CD14-positive monocyte (primary cell): ENCODE results near the gene ALDH1A3. TPM values are rescaled to one million over a fixed set of nuclear protein-coding genes. Genes with fewer than 3 reads are reported as not detected.

Experiments
- DNase-seq, 3 donors: peaks; one replicate each; pipeline ENCODE4 v3.0.0-alpha.2; 2011 to 2022
- H2AFZ ChIP-seq: 2 replicates; pipeline ENCODE4 v1.6.0; 2012; ENCODE audit warnings: mild to moderate bottlenecking, low read depth, low read length, inconsistent platforms; ENCODE audit not compliant: insufficient read depth, poor library complexity, severe bottlenecking
- H3K27ac ChIP-seq, 2 donors: 1 replicate in 1 of 2; 2 replicates in 1 of 2; pipeline ENCODE4 v1.5.1; 2012 to 2013; ENCODE audit warnings: low read length in 2 of 2, control low read depth in 1 of 2, inconsistent platforms in 1 of 2, low read depth in 1 of 2, mild to moderate bottlenecking in 1 of 2
- H3K27me3 ChIP-seq, 2 donors: one replicate each; pipeline versions ENCODE4 v1.6.0 to v1.6.1; 2011 to 2013; ENCODE audit warnings: low read length in 2 of 2; ENCODE audit not compliant: control insufficient read depth in 2 of 2, insufficient read depth in 2 of 2
- H3K36me3 ChIP-seq, 2 donors: replicated peaks in 1 of 2; 1 replicate in 1 of 2; 2 replicates in 1 of 2; pipeline versions ENCODE4 v1.5.1 to v1.6.1; 2012 to 2013; ENCODE audit warnings: low read length in 2 of 2, control low read depth in 1 of 2, inconsistent platforms in 1 of 2, mild to moderate bottlenecking in 1 of 2; ENCODE audit not compliant: insufficient read depth in 2 of 2, control insufficient read depth in 1 of 2
- H3K4me1 ChIP-seq, 2 donors: 1 replicate in 1 of 2; 2 replicates in 1 of 2; pipeline versions ENCODE4 v1.5.1 to v1.6.1; 2012 to 2013; ENCODE audit warnings: low read length in 2 of 2, control low read depth in 1 of 2, inconsistent platforms in 1 of 2, mild to moderate bottlenecking in 1 of 2, moderate library complexity in 1 of 2; ENCODE audit not compliant: insufficient read depth in 2 of 2, control insufficient read depth in 1 of 2
- H3K4me2 ChIP-seq: replicated peaks from 2 replicates; pipeline ENCODE3; 2012; ENCODE audit warnings: low read length, moderate library complexity, mild to moderate bottlenecking; ENCODE audit not compliant: poor library complexity, severe bottlenecking; ENCODE audit errors: extremely low read depth
- H3K4me3 ChIP-seq, 3 experiments: fragments of 200-600 bp in 1 of 3; sonication (generic) in 1 of 3; replicated peaks in 1 of 3; 1 replicate in 2 of 3; 2 replicates in 1 of 3; pipeline ENCODE4 v1.5.1; 2011 to 2013; ENCODE audit warnings: low read length in 3 of 3, mild to moderate bottlenecking in 3 of 3, control low read depth in 2 of 3, low read depth in 2 of 3, inconsistent platforms in 1 of 3, moderate library complexity in 1 of 3
- H3K79me2 ChIP-seq: 2 replicates; pipeline ENCODE4 v1.6.0; 2012; ENCODE audit warnings: mild to moderate bottlenecking, control low read depth, inconsistent platforms, low read length, moderate library complexity; ENCODE audit not compliant: insufficient read depth
- H3K9ac ChIP-seq: 2 replicates; pipeline ENCODE4 v1.6.0; 2017; ENCODE audit warnings: low read length, mild to moderate bottlenecking; ENCODE audit not compliant: insufficient read depth, poor library complexity, severe bottlenecking
- H3K9me3 ChIP-seq, 2 donors: replicated peaks in 1 of 2; 1 replicate in 1 of 2; 2 replicates in 1 of 2; pipeline versions ENCODE4 v1.5.1 to v1.6.1; 2012 to 2013; ENCODE audit warnings: low read length in 2 of 2, control low read depth in 1 of 2; ENCODE audit not compliant: control insufficient read depth in 1 of 2, insufficient read depth in 1 of 2
- H4K20me1 ChIP-seq: 2 replicates; pipeline ENCODE4 v1.6.0; 2012; ENCODE audit warnings: mild to moderate bottlenecking, low read length, control low read depth, moderate library complexity; ENCODE audit not compliant: insufficient read depth
- H3K27ac Mint-ChIP-seq, 7 donors: one replicate each; pipeline ENCODE4 v1.8.0; 2020; ENCODE audit warnings: mild to moderate bottlenecking in 7 of 7, mixed read lengths in 7 of 7, moderate library complexity in 6 of 7, inconsistent platforms in 2 of 7
- H3K27me3 Mint-ChIP-seq, 3 donors: one replicate each; pipeline ENCODE4 v1.8.0; 2021 to 2022; ENCODE audit warnings: low read depth in 3 of 3, mild to moderate bottlenecking in 3 of 3, mixed read lengths in 3 of 3, moderate library complexity in 3 of 3, inconsistent platforms in 1 of 3
- H3K36me3 Mint-ChIP-seq, 2 donors: one replicate each; pipeline ENCODE4 v1.8.0; 2020; ENCODE audit warnings: mixed read lengths in 2 of 2, inconsistent platforms in 1 of 2, mild to moderate bottlenecking in 1 of 2
- H3K4me1 Mint-ChIP-seq: one replicate; pipeline ENCODE4 v1.8.0; 2020; ENCODE audit warnings: mild to moderate bottlenecking, mixed read lengths
- H3K4me3 Mint-ChIP-seq, 2 donors: one replicate each; pipeline ENCODE4 v1.8.0; 2020; ENCODE audit warnings: mild to moderate bottlenecking in 2 of 2, mixed read lengths in 2 of 2, moderate library complexity in 1 of 2
- H3K9me3 Mint-ChIP-seq, 7 donors: one replicate each; pipeline ENCODE4 v1.8.0; 2020 to 2022; ENCODE audit warnings: mixed read lengths in 7 of 7, mild to moderate bottlenecking in 6 of 7, moderate library complexity in 6 of 7, inconsistent platforms in 2 of 7
- CTCF ChIP-seq: fragments of 200-600 bp; IDR thresholded peaks from one replicate; pipeline ENCODE4 v1.8.0; 2022; ENCODE audit warnings: antibody characterized with exemption, mild to moderate bottlenecking
- WGBS: methylation state at CpG from one replicate; pipeline ENCODE4 v1.1.5; 2013; ENCODE audit warnings: missing lambda C conversion rate; ENCODE audit not compliant: insufficient coverage; 5-methylcytosine and 5-hydroxymethylcytosine counted together
- intact Hi-C, 2 donors: fragments of 100-400 bp; cut with micrococcal nuclease; formaldehyde crosslinking; loops; one replicate each; pipeline versions ENCODE4 v1.15.0 to v1.15.1; 2023
- polyA plus RNA-seq, 3 donors: library from polyadenylated mRNA; depleted of rRNA in 1 of 3; unstranded in 2 of 3; stranded (reverse) in 1 of 3; fragments of 300-500 nt in 2 of 3; fragments of >200 nt in 1 of 3; fragmentation: Illumina TruSeq in 2 of 3; gene quantifications; 1 replicate in 2 of 3; 2 replicates in 1 of 3; pipeline ENCODE4 v1.2.3, GENCODE V29; 2012 to 2021

The ALDH1A3 gene
- polyA plus RNA-seq, 3 donors: not detected

GRCh38 chr15:100911086-100911485 is 31.5 kb downstream of the ALDH1A3 start:
- Mint-ChIP-seq H3K9me3 (peaks cover 0 to 14% (median 3%) of the 10 kb centered on the region in 7 donors), H3K4me3 (no peak overlapping the region), H3K4me1 (peaks cover 12% of the 10 kb centered on the region), H3K36me3 (peaks cover 2 to 3% of the 10 kb centered on the region in 2 donors), H3K27me3 (peaks cover 3 to 5% (median 5%) of the 10 kb centered on the region in 3 donors), H3K27ac (peak overlapping the region in 1 of 7 donors; percentile 57)
- no peaks in the 10 kb centered on the region for H3K36me3 ChIP-seq
- no peaks in the 10 kb centered on the region for H3K79me2 ChIP-seq
- no peak overlapping the region for H3K27ac ChIP-seq
- no peak overlapping the region for H3K4me3 ChIP-seq
- 65% methylated on average over 6 of the region's 10 CpGs for WGBS
- no peaks in the 10 kb centered on the region for H4K20me1 ChIP-seq
- DNase-seq: no peak
- H2AFZ ChIP-seq: no peak overlapping the region
- H3K9me3 ChIP-seq: peaks cover 0 to 5% of the 10 kb centered on the region in 2 donors
- H3K9ac ChIP-seq: no peak overlapping the region
- peaks cover 0 to 9% of the 10 kb centered on the region in 2 donors for H3K4me1 ChIP-seq
- no peak for TF ChIP-seq CTCF
- no peaks in the 10 kb centered on the region for H3K27me3 ChIP-seq
- intact Hi-C loops: loop anchor here in 1 of 2 donors (10.0 kb wide), 1 partner anchor 344 kb away; the partner anchor contains the start of gene CHSY1
- no peak overlapping the region for H3K4me2 ChIP-seq

- no peak overlapping the region for H3K27ac Mint-ChIP-seq
- no peak overlapping the region for H3K9ac ChIP-seq
- H3K9me3 ChIP-seq: peaks cover 0 to 5% of the 10 kb centered on the region in 2 donors
- H2AFZ ChIP-seq: no peak overlapping the region
- H3K4me1 ChIP-seq: peaks cover 9 to 16% of the 10 kb centered on the region in 2 donors
- peaks cover 2 to 3% of the 10 kb centered on the region in 2 donors for H3K36me3 Mint-ChIP-seq
- H3K9me3 Mint-ChIP-seq: peaks cover 0 to 14% (median 3%) of the 10 kb centered on the region in 7 donors
- H3K4me1 Mint-ChIP-seq: peaks cover 11% of the 10 kb centered on the region
- no peak for DNase-seq
- H3K4me3 ChIP-seq: no peak overlapping the region
- H3K4me2 ChIP-seq: no peak overlapping the region
- no peaks in the 10 kb centered on the region for H4K20me1 ChIP-seq
- no peaks in the 10 kb centered on the region for H3K79me2 ChIP-seq
- no peaks in the 10 kb centered on the region for H3K36me3 ChIP-seq
- WGBS: 93% methylated on average over 4 of the region's 4 CpGs
- H3K27me3 ChIP-seq: no peaks in the 10 kb centered on the region
- intact Hi-C loops: loop anchor here in 1 of 2 donors (10.0 kb wide), 1 partner anchor 341 kb away; the partner anchor contains the start of gene CHSY1
- H3K27ac ChIP-seq: no peak overlapping the region
- no peak overlapping the region for H3K4me3 Mint-ChIP-seq
- peaks cover 4 to 8% (median 5%) of the 10 kb centered on the region in 3 donors for H3K27me3 Mint-ChIP-seq
- no peak for TF ChIP-seq CTCF
These were observed 34.3 kb downstream of the ALDH1A3 start for GRCh38 chr15:100913961-100914360.
